GM23338 (cell line): ENCODE measurements around the gene USP24.

Experiments
- CREB1 ChIP-seq: fragments of 250-450 bp; sonication (Bioruptor Pico); IDR thresholded peaks from 2 replicates; pipeline ENCODE4 v1.5.0; 2020; ENCODE audit warnings: low read depth, mild to moderate bottlenecking, moderate library complexity
- EZH2 ChIP-seq: fragments of 200-600 bp; sonication (generic); IDR thresholded peaks from one replicate; pipeline ENCODE4 v1.8.0; 2017; ENCODE audit warnings: antibody characterized with exemption, mild to moderate bottlenecking, low read depth; ENCODE audit not compliant: unreplicated experiment
- POLR2AphosphoS5 ChIP-seq: IDR thresholded peaks from 2 replicates; pipeline ENCODE4 v1.6.1; 2016; ENCODE audit warnings: antibody characterized with exemption, low read depth
- REST ChIP-seq: IDR thresholded peaks from one replicate; pipeline ENCODE4 v1.6.1; 2018; ENCODE audit warnings: antibody characterized with exemption; ENCODE audit not compliant: unreplicated experiment
- ZNF331 ChIP-seq: fragments of 250-450 bp; sonication (Bioruptor Pico); IDR thresholded peaks from 2 replicates; pipeline ENCODE4 v1.5.0; 2020; ENCODE audit warnings: low read depth, mild to moderate bottlenecking, moderate library complexity
- TF ChIP-seq, protein P1 (sequence below), 2 experiments: fragments of 200-600 bp in 1 of 2; sonication (generic) in 1 of 2; conservative IDR thresholded peaks; 2 replicates each; pipeline versions ENCODE4 v1.5.1 to v1.6.1; 2016 to 2017; ENCODE audit warnings: antibody characterized with exemption in 2 of 2, low read depth in 2 of 2, mild to moderate bottlenecking in 2 of 2, moderate library complexity in 1 of 2
- TF ChIP-seq, protein P2 (sequence below): IDR thresholded peaks from 2 replicates; pipeline ENCODE4 v1.6.1; 2016; ENCODE audit warnings: antibody characterized with exemption

DNA sequence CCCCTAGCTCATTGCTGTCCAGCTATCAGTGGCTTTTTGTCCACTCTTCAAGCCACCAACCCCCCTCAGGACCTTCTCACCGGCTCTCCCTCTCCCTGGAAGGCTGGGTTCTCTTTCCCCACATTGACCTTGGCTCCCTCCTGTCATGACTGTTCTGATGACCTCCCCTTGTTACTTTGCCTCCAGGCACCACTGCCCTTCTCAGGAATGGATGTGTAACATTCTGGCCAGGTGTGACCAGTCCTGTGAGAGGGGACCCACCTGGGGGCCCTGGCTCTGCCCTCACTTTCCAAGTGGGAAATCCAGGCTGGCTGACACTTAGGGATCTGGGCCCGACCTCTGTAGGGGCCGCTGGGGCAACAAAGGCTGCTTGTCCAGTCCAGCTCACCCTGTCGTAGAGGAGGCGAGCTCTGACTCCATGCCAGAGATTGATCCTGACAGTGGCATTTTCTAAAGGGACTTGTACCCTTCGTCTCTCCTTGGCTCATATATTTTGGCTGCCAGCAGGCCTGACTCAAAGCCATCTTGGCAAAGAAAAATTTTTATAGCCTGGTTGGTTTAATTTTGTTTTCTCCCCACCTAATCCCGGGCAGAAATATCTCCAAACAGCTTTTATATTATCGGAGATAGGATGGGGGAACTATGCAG is 37.9 kb upstream of the USP24 start:
- TF ChIP-seq, protein P1, sequence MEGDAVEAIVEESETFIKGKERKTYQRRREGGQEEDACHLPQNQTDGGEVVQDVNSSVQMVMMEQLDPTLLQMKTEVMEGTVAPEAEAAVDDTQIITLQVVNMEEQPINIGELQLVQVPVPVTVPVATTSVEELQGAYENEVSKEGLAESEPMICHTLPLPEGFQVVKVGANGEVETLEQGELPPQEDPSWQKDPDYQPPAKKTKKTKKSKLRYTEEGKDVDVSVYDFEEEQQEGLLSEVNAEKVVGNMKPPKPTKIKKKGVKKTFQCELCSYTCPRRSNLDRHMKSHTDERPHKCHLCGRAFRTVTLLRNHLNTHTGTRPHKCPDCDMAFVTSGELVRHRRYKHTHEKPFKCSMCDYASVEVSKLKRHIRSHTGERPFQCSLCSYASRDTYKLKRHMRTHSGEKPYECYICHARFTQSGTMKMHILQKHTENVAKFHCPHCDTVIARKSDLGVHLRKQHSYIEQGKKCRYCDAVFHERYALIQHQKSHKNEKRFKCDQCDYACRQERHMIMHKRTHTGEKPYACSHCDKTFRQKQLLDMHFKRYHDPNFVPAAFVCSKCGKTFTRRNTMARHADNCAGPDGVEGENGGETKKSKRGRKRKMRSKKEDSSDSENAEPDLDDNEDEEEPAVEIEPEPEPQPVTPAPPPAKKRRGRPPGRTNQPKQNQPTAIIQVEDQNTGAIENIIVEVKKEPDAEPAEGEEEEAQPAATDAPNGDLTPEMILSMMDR (conservative IDR thresholded peaks at IDR 0.05; ENCODE audit: low read depth in 2 of 2): no peak
- no peak for TF ChIP-seq EZH2
- TF ChIP-seq POLR2AphosphoS5: no peak
- TF ChIP-seq, protein P2, sequence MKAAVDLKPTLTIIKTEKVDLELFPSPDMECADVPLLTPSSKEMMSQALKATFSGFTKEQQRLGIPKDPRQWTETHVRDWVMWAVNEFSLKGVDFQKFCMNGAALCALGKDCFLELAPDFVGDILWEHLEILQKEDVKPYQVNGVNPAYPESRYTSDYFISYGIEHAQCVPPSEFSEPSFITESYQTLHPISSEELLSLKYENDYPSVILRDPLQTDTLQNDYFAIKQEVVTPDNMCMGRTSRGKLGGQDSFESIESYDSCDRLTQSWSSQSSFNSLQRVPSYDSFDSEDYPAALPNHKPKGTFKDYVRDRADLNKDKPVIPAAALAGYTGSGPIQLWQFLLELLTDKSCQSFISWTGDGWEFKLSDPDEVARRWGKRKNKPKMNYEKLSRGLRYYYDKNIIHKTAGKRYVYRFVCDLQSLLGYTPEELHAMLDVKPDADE: no peak
- TF ChIP-seq CREB1 (CRISPR knock-in tag): no peak
- TF ChIP-seq REST: no peak
- TF ChIP-seq ZNF331: no peak
